Measurements from ENCODE around the gene PPFIA1.
"Not testable (repeated sequence)": the region's sequence is repeated elsewhere in the genome, so short reads cannot be mapped to it uniquely, and the experiment has no call there.

The PPFIA1 gene

GRCh38 chr11:70397983-70398833, 127.7 kb downstream of the PPFIA1 start, which contains the start of gene CTTN:
Gene CTTN (plus strand): TSS chr11:70398529. CDS start chr11:70407298, 8,769 bp downstream.
- peak; percentile 92 for DNase-seq

DNA sequence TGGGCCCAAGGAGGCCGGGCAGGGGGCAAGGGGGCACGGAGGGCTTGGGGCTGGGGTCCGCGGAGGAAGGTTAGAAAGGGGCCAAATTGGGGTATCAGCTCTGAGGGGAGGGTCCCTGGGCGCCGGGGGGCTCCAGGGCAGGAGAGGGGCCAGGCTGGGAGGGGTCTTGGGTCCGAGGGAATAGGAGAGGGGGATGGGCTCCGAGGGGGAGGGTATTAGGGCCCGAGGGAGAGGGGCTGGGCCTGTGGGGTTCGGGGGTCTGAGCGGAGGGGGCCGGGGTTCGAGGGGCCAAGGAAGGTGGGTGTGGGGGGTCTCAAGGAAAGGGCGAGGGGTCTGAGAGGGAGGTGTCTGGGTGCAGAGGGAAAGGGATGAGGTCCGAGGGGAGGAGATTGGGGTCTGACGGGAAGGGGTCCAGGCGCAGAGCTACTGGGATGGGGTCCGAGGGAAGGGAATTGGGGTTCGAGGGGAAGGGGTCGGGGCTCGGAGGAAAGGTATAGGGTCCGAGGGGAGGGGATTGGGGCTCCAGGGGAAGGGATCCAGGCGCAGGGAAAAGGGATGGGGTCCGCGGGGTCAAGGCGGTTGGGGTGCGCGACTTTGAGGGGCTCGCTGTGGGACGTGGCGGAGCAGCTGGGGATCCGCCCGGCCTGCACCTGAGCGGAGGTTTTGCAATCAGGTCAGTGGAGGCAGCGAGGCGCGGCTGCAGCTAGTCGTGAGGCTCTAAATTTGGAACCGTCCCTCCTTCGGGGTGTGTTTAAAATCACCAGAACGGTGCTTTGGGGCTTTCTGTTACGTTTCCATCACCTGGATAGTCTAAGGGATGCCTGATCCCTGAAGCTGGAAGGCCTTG, 128.6 kb downstream of the PPFIA1 start:
- DNase-seq, result no peak

- peak; percentile 17 for DNase-seq
These were observed 129.2 kb downstream of the PPFIA1 start for GRCh38 chr11:70399681-70400112.

- DNase-seq, result no peak
These were observed 130.2 kb downstream of the PPFIA1 start for GRCh38 chr11:70400643-70401042.

- no peak for DNase-seq
These were observed 131.5 kb downstream of the PPFIA1 start for GRCh38 chr11:70402016-70402415.

DNA sequence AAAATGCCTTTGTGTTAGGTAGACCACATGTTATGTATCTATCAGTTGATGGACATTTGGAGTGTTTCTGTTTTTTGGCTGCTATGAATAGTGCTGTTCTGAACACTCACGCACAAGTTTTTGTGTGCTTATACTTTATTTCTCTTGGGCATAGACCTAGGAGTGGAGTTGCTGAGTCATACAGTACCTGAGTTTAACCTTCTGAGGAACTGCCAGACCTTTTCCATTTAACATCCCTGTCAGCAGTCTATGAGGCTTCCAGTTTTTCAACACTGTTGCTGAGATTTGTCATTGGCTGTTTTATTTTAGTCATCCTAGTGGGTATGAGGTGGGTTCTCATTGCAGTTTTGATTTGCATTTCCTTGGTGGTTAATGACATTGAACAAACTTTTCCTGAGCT, 132.2 kb downstream of the PPFIA1 start:
- DNase-seq, result no peak

DNA sequence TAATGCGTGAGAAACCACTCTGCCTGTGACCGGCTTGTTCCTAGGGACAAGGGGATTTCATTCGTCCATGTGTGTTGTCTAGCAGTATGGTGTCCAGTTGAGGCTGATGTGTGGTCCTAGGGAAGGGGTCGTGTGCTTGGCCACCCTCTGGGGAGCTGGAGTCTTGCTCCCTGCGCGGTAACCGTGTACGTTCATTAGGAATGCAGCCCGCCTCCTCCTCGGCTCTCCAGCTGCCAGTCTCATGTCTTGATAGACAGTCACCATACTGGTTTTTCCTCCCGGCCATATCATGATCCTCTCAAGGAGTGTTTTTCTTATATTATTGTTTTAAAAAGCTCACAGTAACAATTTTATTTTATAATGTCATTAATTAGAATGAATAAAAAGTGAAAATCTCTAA, 133.8 kb downstream of the PPFIA1 start:
- DNase-seq, result no peak

DNA sequence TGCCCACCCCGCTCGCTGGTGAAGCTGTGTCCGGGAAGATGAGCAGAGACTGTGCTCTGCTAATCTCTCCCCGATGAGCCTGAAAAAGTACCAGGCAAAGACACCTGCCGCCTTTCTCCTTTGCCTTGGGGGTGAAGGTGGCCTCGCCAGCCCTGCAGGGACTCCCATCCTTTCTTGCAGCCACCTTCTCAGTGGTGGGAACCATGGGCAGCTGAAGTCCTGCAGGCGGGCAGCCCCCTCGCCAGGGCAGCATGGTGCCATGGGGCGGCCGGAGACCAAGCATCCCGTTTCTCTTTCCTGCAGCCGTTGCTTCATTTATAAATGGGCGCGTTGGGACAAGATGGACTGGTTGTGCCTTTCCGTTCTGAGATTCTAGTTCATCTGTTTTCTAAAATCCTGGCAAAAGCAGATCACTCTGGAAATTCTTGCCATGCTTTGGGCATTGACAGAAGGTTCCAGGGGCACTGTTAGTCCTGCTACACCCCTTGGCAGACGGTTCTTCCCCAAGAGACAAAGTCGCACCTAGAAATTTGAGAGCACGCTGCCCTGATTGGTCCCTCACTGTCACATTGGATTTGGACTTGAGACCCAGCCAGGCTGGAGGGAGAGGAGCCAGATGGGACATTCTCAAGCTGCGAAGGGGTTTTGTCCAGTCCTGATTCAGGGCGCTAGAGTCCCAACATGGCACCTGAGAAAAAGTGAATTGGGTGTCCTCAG, 135.3 kb downstream of the PPFIA1 start:
- no peak for DNase-seq

- no peak for DNase-seq
These were observed 136.6 kb downstream of the PPFIA1 start for GRCh38 chr11:70407121-70407520.

DNA sequence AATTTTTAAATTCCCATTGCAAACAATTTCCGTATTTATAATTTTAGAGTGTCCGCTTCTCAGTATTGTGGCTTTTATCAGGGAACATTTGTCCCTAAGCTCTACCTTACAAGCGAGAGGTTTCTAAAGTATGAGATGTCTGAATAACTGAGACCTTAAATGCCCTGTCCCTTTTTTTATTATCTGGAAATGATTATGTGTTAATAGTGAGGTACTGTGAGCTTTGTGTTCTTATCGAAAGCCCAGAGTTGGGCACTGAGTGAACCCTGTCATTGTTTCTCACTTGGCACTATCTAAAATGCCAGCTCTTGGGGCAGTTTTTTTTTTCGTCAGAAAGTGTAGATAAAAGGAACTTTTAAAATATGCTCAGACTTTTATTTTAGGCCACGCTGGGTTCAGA, 137.3 kb downstream of the PPFIA1 start:
- DNase-seq, result no peak

GRCh38 chr11:70408326-70408725, 137.8 kb downstream of the PPFIA1 start:
- DNase-seq, result not testable (repeated sequence)

- DNase-seq, result no peak
These were observed 138.9 kb downstream of the PPFIA1 start for GRCh38 chr11:70409437-70409836.

DNA sequence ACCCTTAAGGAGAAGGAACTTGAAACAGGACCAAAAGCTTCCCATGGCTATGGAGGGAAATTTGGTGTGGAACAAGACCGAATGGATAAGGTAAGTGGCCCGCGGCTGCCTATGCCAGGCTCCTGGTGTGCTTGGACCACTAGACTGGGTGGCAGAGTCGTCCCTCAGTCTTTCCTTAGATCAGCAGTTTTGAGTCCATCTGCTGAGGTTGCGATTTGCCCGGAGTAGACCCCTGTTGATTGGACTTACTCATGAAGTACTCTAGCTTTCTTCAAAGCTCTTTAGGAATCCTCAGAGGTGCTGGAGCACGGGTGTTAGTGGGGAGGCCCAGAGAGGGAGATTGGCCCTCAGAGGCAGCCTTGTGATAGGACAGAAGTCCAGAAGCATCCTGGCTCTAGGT, 139.4 kb downstream of the PPFIA1 start:
- no peak for DNase-seq

DNA sequence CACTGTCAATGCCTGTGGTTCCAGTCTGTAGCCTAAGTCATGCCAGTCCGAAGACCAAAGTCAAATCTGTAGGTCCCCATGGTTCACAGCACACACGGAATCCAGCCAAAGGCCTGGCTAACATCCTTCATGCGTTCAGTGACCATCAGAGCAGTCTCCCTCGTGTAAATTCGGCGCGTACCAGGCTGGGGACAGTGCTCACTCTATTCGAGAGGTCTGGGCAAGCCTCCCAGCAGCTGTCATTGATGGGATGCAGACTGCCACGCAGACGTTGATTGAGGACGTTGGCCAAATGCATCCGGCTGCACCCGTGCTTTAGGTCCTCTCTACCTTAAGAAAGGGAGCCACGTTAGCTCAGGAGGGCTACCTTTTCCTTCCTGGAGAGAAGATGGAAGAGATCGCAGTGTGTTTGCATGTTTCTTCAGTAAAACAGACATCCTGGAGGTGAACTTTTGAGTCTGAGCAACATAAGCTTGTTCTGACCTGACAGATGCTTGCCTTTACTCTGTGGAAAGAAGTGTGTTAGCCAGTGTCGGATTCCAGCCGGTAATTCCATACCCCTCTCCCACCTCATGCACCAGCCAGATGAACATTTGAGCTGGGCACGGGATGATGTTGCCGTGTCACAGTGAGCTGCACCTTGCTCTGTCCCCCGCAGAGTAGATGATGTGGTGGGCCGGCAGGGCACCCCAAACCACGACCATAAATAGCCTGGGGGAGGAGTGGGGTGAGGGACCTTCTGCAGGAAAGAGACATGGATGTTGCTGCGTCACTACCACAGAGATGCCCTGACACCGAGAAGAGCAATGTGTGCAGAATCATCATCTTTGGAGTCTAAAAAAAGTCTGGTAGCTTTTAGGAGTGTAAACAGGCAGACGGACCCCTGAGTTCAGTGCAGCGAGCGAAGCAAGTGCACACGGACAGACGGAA, 140.1 kb downstream of the PPFIA1 start:
- no peak for DNase-seq

GRCh38 chr11:70411713-70412452, 141.4 kb downstream of the PPFIA1 start:
- no peak for DNase-seq

DNA sequence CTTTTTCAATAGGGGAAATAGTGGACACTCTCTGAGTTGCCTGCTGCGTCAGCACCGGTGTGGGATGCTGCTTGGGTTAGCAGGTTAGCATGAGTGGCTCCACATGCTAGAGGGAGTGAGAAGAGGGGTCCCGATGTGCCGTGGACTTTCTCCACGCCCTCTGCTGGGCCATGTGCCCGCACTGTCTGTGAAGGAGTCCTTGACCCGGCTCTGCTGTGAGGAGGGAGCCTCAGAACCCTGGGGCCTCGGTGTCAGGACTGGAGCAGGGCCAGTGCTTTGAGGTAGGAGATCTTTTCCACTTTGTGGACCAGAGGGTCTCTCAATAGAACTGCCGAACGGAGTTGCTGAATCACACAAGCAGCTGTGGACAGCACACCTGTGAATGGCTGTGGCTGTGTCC, 142.7 kb downstream of the PPFIA1 start:
- no peak for DNase-seq

- no peak for DNase-seq
These were observed 144.0 kb downstream of the PPFIA1 start for GRCh38 chr11:70414341-70415100.

DNA sequence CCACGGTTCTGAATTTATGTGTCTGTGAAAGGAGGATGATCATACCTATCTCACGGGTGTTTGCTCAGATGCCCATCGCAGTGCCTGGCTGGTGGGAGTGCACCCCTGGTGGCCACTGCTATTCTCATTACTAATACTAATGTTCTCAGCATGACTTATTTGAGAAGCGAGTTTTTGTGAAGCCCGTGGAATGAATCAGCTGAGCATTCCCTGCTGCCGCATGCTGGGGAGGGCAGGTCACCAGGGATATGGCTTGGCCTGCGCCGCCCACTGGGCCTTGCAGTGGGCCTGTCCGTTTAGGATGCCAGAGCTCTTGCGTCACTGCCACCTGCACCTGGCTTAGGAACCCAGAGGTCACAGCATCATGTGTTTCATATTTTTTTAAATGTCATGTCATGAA, 144.7 kb downstream of the PPFIA1 start:
- DNase-seq, result no peak

DNA sequence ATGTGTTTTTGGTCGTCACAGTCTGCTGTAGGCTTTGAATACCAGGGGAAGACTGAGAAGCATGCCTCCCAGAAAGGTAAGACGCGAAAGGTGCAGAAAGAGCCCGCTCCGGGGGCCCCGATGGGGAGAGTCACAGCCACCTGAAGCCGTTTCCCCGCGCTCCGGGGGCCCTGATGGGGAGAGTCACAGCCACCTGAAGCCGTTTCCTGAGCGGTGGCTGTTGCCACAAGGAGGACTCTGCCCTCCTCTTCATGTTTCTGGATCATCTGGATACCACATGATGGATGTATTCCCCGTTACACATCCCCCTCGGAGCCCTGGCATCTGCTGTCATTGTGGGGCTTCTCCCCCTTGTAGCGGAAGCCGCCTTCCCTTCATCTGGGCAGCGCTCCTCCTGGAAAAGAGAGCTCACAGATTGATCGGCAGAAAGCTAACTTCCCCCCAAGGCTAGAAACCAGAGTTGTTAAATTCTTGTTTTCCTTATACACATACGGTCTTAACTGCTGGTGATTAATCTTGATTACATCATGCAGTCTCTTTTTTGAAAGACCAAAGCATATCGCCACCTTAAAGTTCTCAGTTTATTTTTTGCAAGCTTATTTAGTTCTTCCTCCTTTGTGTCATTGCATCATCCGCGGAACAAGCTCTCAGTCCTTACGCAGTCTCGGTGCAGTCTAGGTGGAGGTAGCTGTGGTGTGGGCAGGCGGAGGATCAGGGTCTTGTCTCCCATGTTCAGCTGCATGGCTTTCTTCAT, 145.3 kb downstream of the PPFIA1 start:
- no peak for DNase-seq

DNA sequence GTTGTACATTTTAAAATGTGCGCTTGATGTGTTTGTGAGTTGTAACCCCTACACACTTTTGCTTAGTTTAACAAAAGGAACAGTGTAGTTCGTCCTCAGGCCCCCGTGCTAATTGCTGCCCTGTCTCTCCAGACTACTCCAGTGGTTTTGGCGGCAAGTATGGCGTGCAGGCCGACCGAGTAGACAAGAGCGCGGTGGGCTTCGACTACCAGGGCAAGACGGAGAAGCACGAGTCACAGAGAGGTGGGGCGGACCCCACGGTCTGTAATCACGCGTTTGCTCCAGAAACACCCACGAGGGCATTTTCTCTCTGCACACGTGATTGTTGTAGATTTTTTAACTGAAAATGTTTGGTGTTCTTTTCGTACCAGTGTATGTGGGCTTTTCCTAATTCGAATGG, 146.4 kb downstream of the PPFIA1 start:
- no peak for DNase-seq
